A673 (cell line): ENCODE measurements around the gene SLC48A1. TPM values are rescaled to one million over a fixed set of nuclear protein-coding genes. Genes with fewer than 3 reads are reported as not detected.

Source experiments
- BruUV-seq: library from RNA; stranded (reverse); fragments of 400-500 nt; replicated peaks from 2 replicates; lab custom pipeline; 2021; lab: Mats Ljungman, UMichigan
- CTCF ChIA-PET: fragments of 300-600 bp; sonication (Branson Sonifier 250); formaldehyde crosslinking; loops from one replicate; lab custom pipeline; 2022; ENCODE audit warnings: antibody characterized with exemption; lab: Charles Lee
- POLR2A ChIA-PET: fragments of 300-600 bp; sonication (Branson Sonifier 250); formaldehyde crosslinking; loops from one replicate; lab custom pipeline; 2022; ENCODE audit warnings: antibody characterized with exemption; ENCODE audit not compliant: low non-redundant PET; lab: Charles Lee
- DNase-seq: peaks from one replicate; pipeline ENCODE4 v3.0.0-alpha.2; 2015; ENCODE audit warnings: low spot score
- H3K27ac ChIP-seq: fragments of 200-600 bp; sonication (generic); 2 replicates; pipeline ENCODE4 v1.5.1; 2016; ENCODE audit warnings: mixed run types, low read depth, mild to moderate bottlenecking, mixed read lengths, antibody characterized with exemption, low read length; ENCODE audit not compliant: poor library complexity, severe bottlenecking
- H3K27me3 ChIP-seq: fragments of 200-600 bp; sonication (generic); replicated peaks from 2 replicates; pipeline ENCODE4 v1.6.1; 2017; ENCODE audit warnings: mixed run types, low read depth, mild to moderate bottlenecking, mixed read lengths, antibody characterized with exemption, low read length; ENCODE audit not compliant: insufficient read depth, poor library complexity
- H3K36me3 ChIP-seq: fragments of 200-600 bp; sonication (generic); 2 replicates; pipeline ENCODE4 v1.6.1; 2016; ENCODE audit warnings: mixed run types, mild to moderate bottlenecking, mixed read lengths, antibody characterized with exemption, low read length; ENCODE audit not compliant: insufficient read depth, poor library complexity, severe bottlenecking
- H3K4me1 ChIP-seq: fragments of 200-600 bp; sonication (generic); 2 replicates; pipeline ENCODE4 v1.6.1; 2017; ENCODE audit warnings: mixed run types, mild to moderate bottlenecking, mixed read lengths, antibody characterized with exemption, low read length; ENCODE audit not compliant: insufficient read depth, poor library complexity, severe bottlenecking
- H3K4me3 ChIP-seq: fragments of 200-600 bp; sonication (generic); 2 replicates; pipeline ENCODE4 v1.5.1; 2016; ENCODE audit warnings: low read depth, mixed run types, mild to moderate bottlenecking, mixed read lengths, low read length; ENCODE audit not compliant: poor library complexity, severe bottlenecking
- H3K9me3 ChIP-seq: fragments of 200-600 bp; sonication (generic); 2 replicates; pipeline ENCODE4 v1.6.1; 2016; ENCODE audit warnings: mixed run types, low read depth, mild to moderate bottlenecking, mixed read lengths, antibody characterized with exemption, low read length; ENCODE audit not compliant: poor library complexity, severe bottlenecking
- EZH2 ChIP-seq: fragments of 200-600 bp; sonication (generic); IDR thresholded peaks from 2 replicates; pipeline ENCODE4 v1.6.1; 2017; ENCODE audit warnings: borderline replicate concordance, low read depth, mild to moderate bottlenecking, mixed read lengths, antibody characterized with exemption, low read length; ENCODE audit not compliant: poor library complexity, severe bottlenecking
- intact Hi-C: fragments of 100-400 bp; cut with micrococcal nuclease; formaldehyde crosslinking; loops from one replicate; pipeline ENCODE4 v1.10.0; 2022; ENCODE audit not compliant: unreplicated experiment
- total RNA-seq: library from RNA; stranded (reverse); gene quantifications from 2 replicates; pipeline ENCODE4 v1.2.3, GENCODE V29; 2021
- TF ChIP-seq, protein P1 (sequence below): fragments of 300-800, 200-600 bp; sonication (generic); conservative IDR thresholded peaks from 2 replicates; pipeline ENCODE4 v1.5.1; 2017; ENCODE audit warnings: low read depth, mild to moderate bottlenecking, antibody characterized with exemption, low read length, moderate library complexity, mixed read lengths

The SLC48A1 gene
- total RNA-seq, 1 experiment from 2014 or later: 39.3 TPM

DNA sequence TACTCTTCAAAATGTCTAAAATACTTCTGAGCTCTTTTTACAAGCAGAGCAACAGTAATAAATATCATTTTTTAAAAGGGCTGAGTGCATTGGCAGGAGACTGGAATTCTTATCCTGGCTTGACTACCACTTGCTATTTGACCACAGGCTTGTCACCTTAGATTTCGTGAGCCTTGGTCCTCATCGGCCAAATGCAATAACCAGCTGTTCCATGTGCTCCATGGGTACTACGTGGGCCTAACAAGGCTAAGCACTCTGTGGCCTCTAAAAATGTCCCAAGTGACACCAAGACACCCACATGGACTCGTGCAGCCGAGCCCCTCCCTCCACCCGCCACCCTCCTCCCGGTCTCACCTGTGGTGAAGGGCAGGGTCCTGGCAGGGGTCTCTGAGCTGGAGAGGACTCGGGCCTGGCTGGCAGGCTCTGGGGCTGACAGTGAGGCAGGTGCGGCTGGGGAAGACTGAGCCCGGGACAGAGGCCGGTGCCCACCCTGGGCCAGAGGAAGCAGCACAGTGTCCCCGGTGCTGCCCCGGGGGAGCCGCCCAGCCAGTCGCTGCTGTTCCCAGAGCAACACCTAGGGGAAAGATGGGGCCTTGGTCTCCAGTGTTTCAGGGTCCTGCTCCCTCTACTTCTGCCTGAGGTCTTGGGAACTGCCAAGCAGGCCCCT lies 20.1 kb downstream of the SLC48A1 start:
- H3K4me1 ChIP-seq: no peaks in the 10 kb centered on the region
- CTCF ChIA-PET: interaction anchor here (0.6 to 1.5 kb wide), 2 partner anchors 45 to 46 kb away, joined by 3 to 5 read pairs; no protein-coding TSS in a partner anchor
- no peaks in the 10 kb centered on the region for H3K9me3 ChIP-seq
- BruUV-seq: no TSS peak
- no peak for TF ChIP-seq EZH2
- TF ChIP-seq, protein P1, sequence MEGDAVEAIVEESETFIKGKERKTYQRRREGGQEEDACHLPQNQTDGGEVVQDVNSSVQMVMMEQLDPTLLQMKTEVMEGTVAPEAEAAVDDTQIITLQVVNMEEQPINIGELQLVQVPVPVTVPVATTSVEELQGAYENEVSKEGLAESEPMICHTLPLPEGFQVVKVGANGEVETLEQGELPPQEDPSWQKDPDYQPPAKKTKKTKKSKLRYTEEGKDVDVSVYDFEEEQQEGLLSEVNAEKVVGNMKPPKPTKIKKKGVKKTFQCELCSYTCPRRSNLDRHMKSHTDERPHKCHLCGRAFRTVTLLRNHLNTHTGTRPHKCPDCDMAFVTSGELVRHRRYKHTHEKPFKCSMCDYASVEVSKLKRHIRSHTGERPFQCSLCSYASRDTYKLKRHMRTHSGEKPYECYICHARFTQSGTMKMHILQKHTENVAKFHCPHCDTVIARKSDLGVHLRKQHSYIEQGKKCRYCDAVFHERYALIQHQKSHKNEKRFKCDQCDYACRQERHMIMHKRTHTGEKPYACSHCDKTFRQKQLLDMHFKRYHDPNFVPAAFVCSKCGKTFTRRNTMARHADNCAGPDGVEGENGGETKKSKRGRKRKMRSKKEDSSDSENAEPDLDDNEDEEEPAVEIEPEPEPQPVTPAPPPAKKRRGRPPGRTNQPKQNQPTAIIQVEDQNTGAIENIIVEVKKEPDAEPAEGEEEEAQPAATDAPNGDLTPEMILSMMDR: no peak
- no peak overlapping the region for H3K27ac ChIP-seq
- H3K4me3 ChIP-seq: no peak overlapping the region
- POLR2A ChIA-PET: no interaction called here
- peaks cover 28% of the 10 kb centered on the region for H3K36me3 ChIP-seq
- H3K27me3 ChIP-seq: no peaks in the 10 kb centered on the region
- no peak for DNase-seq
- intact Hi-C loops: no loop called here

DNA sequence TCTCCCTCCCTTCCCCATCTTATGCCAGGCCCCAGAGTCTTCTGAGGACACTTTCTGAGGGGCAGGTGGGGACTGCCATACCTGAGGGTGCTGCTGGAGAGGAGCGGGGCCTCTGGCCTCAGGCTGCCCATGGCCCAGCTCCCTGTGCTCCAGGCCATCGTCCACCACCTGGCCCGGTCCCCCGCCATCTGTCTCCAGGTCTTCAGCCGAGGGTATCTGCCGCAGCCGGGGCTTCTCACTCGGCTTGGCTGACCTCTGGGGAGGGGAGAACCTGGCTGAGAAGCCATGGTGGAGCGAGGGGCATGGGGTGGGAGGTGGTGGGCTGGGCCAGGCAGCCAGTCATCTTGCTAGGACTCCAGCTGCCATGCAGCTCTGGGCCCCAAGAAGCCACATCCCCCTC lies 21.6 kb downstream of the SLC48A1 start:
- ChIA-PET CTCF (no interaction called here), POLR2A (no interaction called here)
- TF ChIP-seq, protein P1: no peak
- TF ChIP-seq EZH2: no peak
- Histone ChIP-seq H3K36me3 (peaks cover 14% of the 10 kb centered on the region), H3K27me3 (no peaks in the 10 kb centered on the region), H3K9me3 (no peaks in the 10 kb centered on the region), H3K27ac (no peak overlapping the region), H3K4me3 (no peak overlapping the region), H3K4me1 (no peaks in the 10 kb centered on the region)
- intact Hi-C loops: no loop called here
- no peak for DNase-seq
- no TSS peak for BruUV-seq

DNA sequence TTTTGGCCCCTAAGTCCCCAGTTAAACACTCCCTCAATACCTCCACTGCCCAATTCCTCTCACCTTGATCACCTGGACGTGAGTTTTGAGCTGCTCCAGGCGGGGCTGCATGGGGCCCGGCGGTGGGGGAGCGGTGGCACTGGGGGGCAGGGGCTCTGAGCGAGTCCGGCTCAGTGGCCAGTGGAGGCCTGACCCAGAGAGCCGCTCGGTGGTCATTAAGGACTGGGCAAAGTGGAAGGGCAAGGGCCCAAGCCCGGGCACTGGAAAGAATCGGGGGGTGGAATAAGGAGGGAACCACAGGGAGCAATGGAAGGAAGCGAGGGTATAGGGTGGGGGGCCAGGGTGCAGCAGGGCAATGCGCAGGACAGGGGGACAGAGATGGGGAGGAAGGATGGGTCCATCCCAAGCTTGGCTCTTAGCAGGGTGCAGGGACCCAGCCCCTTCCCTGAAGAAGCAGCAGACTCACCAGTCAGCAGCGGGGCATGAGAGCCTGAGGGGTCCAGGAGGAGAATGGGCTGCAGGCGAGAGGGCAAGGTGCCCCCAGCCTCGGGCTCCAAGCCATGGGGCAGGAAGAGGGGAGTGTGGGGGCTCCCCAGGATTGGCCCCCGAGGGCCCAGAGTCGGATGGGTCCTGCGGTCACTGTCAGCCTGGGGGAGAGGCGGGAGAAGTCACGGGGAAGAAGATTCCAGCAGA lies 22.2 kb downstream of the SLC48A1 start:
- DNase-seq: no peak
- no TSS peak for BruUV-seq
- TF ChIP-seq, protein P1: no peak
- no peak for TF ChIP-seq EZH2
- Histone ChIP-seq H3K36me3 (peaks cover 14% of the 10 kb centered on the region), H3K9me3 (no peaks in the 10 kb centered on the region), H3K27me3 (no peaks in the 10 kb centered on the region), H3K27ac (no peak overlapping the region), H3K4me1 (no peaks in the 10 kb centered on the region), H3K4me3 (no peak overlapping the region)
- intact Hi-C loops: no loop called here
- ChIA-PET POLR2A (no interaction called here), CTCF (no interaction called here)
